Measurements from ENCODE around the gene HPCA.
A peak's percentile ranks its signal among the peaks of the same experiment; 100 is the strongest.

Gene HPCA

GRCh38 chr1:32871364-32872191, 14.7 kb upstream of the HPCA start:
- DNase-seq (ENCODE audit: low spot score), result no peak

- DNase-seq (ENCODE audit: low spot score), result no peak
Observed at GRCh38 chr1:32872192-32872460, 14.2 kb upstream of the HPCA start.

- DNase-seq (ENCODE audit: low spot score), result no peak
Observed at GRCh38 chr1:32873484-32873883, 12.8 kb upstream of the HPCA start.

- no peak for DNase-seq (ENCODE audit: low spot score)
Observed at GRCh38 chr1:32874860-32875752, 11.2 kb upstream of the HPCA start.

- DNase-seq (ENCODE audit: low spot score), result no peak
Observed at GRCh38 chr1:32876341-32877210, 9.7 kb upstream of the HPCA start.

GRCh38 chr1:32877211-32878110, 8.8 kb upstream of the HPCA start:
- DNase-seq (ENCODE audit: low spot score), result no peak

- DNase-seq (ENCODE audit: low spot score), result no peak
Observed at GRCh38 chr1:32878183-32878582, 8.1 kb upstream of the HPCA start.

GRCh38 chr1:32878637-32879041, 7.7 kb upstream of the HPCA start:
- DNase-seq (ENCODE audit: low spot score), result no peak

- DNase-seq (ENCODE audit: low spot score), result no peak
Observed at GRCh38 chr1:32881291-32881690, 5.0 kb upstream of the HPCA start.

GRCh38 chr1:32881871-32882850, 4.1 kb upstream of the HPCA start:
- peak; percentile 48 for DNase-seq (ENCODE audit: low spot score)

- no peak for DNase-seq (ENCODE audit: low spot score)
Observed at GRCh38 chr1:32883338-32884031, 2.8 kb upstream of the HPCA start.

- no peak for DNase-seq (ENCODE audit: low spot score)
Observed at GRCh38 chr1:32884032-32884372, 2.3 kb upstream of the HPCA start.

- DNase-seq (ENCODE audit: low spot score), result no peak
Observed at GRCh38 chr1:32884726-32885125, 1.6 kb upstream of the HPCA start.

GRCh38 chr1:32885676-32886003, 651 bp upstream of the HPCA start:
- no peak for DNase-seq (ENCODE audit: low spot score)

- DNase-seq (ENCODE audit: low spot score), result no peak
Observed at GRCh38 chr1:32886828-32887414, 630 bp downstream of the HPCA start.

GRCh38 chr1:32887623-32888022, 1.3 kb downstream of the HPCA start:
- no peak for DNase-seq (ENCODE audit: low spot score)

GRCh38 chr1:32888134-32888533, 1.8 kb downstream of the HPCA start:
- no peak for DNase-seq (ENCODE audit: low spot score)

- DNase-seq (ENCODE audit: low spot score), result no peak
Observed at GRCh38 chr1:32888677-32889420, 2.6 kb downstream of the HPCA start.
